CD4-positive, alpha-beta T cell (primary cell): ENCODE data around the gene MRPL32. TPM values are rescaled to one million over a fixed set of nuclear protein-coding genes. Genes with fewer than 3 reads are reported as not detected.

Experiments
- ATAC-seq: fragments of 200-7000 bp; cut with Tn5 transposase; one replicate; pipeline ENCODE4 v1.10.0; 2022; ENCODE audit warnings: mild to moderate bottlenecking; ENCODE audit not compliant: poor library complexity
- CTCF ChIA-PET: fragments of 350-600 bp; sonication (Branson Sonifier 250); formaldehyde crosslinking; loops from one replicate; lab custom pipeline; 2021; ENCODE audit warnings: antibody characterized with exemption, inconsistent platforms; lab: Charles Lee
- POLR2A ChIA-PET: fragments of 350-600 bp; sonication (Branson Sonifier 250); formaldehyde crosslinking; loops from one replicate; lab custom pipeline; 2021; ENCODE audit warnings: antibody characterized with exemption, inconsistent platforms; lab: Charles Lee
- DNase-seq, 14 experiments: peaks; one replicate each; pipeline ENCODE4 v3.0.0-alpha.2; 2013 to 2020; ENCODE audit warnings: mixed read lengths in 2 of 14
- H3K27ac ChIP-seq, 2 donors: one replicate each; pipeline versions ENCODE4 v1.5.1 to v1.7.0; 2013; ENCODE audit warnings: low read length in 2 of 2, low read depth in 1 of 2, mild to moderate bottlenecking in 1 of 2
- H3K27me3 ChIP-seq, 2 experiments: 1 replicate in 1 of 2; 2 replicates in 1 of 2; pipeline versions ENCODE4 v1.6.1 to v1.7.0; 2013; ENCODE audit warnings: low read length in 2 of 2, control low read depth in 1 of 2, mild to moderate bottlenecking in 1 of 2, moderate library complexity in 1 of 2; ENCODE audit not compliant: insufficient read depth in 2 of 2, control insufficient read depth in 1 of 2
- H3K36me3 ChIP-seq: one replicate; pipeline ENCODE4 v1.6.1; 2013; ENCODE audit warnings: low read length, control low read depth; ENCODE audit not compliant: insufficient read depth
- H3K4me1 ChIP-seq: one replicate; pipeline ENCODE4 v1.6.1; 2013; ENCODE audit warnings: low read length, control low read depth; ENCODE audit not compliant: insufficient read depth
- H3K4me3 ChIP-seq: one replicate; pipeline ENCODE4 v1.5.1; 2013; ENCODE audit warnings: mild to moderate bottlenecking, low read length, moderate library complexity
- H3K9me3 ChIP-seq, 2 experiments: 1 replicate in 1 of 2; 2 replicates in 1 of 2; pipeline versions ENCODE4 v1.6.1 to v1.7.0; 2013; ENCODE audit warnings: low read length in 2 of 2, mild to moderate bottlenecking in 2 of 2, control low read depth in 1 of 2, moderate library complexity in 1 of 2; ENCODE audit not compliant: control insufficient read depth in 1 of 2, insufficient read depth in 1 of 2
- H3K27ac Mint-ChIP-seq: one replicate; pipeline ENCODE4 v1.8.0; 2020; ENCODE audit warnings: mixed read lengths
- H3K27me3 Mint-ChIP-seq: one replicate; pipeline ENCODE4 v1.8.0; 2021; ENCODE audit warnings: mixed read lengths
- H3K36me3 Mint-ChIP-seq: one replicate; pipeline ENCODE4 v1.8.0; 2021; ENCODE audit warnings: low read depth, mixed read lengths
- H3K4me1 Mint-ChIP-seq: one replicate; pipeline ENCODE4 v1.8.0; 2021; ENCODE audit warnings: low read depth, mixed read lengths
- H3K4me3 Mint-ChIP-seq: one replicate; pipeline ENCODE4 v1.8.0; 2020; ENCODE audit warnings: mild to moderate bottlenecking, mixed read lengths
- H3K9me3 Mint-ChIP-seq: one replicate; pipeline ENCODE4 v1.8.0; 2020; ENCODE audit warnings: mixed read lengths
- intact Hi-C, 2 experiments: fragments of 100-400 bp; cut with DNase I in 1 of 2; cut with micrococcal nuclease in 1 of 2; formaldehyde crosslinking; loops; one replicate each; pipeline versions ENCODE4 v1.15.1 to v1.9.0; 2023 to 2025; cut with DNase I, micrococcal nuclease
- total RNA-seq, 174 experiments: library from RNA in 2 of 174; stranded (reverse) in 2 of 174; gene quantifications; one replicate each; pipeline ENCODE4 v1.2.3 and lab custom pipeline; 2021 to 2026
- TF ChIP-seq, protein P1 (sequence below): fragments of 200-600 bp; IDR thresholded peaks from one replicate; pipeline ENCODE4 v1.8.0; 2022; ENCODE audit warnings: antibody characterized with exemption, mild to moderate bottlenecking

MRPL32 gene
- total RNA-seq, 2 experiments from 2014 or later = 57.1 to 60.7 TPM

GRCh38 chr7:42978496-42978895 lies 46.3 kb downstream of the MRPL32 start:
- ATAC-seq = no peak
- TF ChIP-seq, protein P1, sequence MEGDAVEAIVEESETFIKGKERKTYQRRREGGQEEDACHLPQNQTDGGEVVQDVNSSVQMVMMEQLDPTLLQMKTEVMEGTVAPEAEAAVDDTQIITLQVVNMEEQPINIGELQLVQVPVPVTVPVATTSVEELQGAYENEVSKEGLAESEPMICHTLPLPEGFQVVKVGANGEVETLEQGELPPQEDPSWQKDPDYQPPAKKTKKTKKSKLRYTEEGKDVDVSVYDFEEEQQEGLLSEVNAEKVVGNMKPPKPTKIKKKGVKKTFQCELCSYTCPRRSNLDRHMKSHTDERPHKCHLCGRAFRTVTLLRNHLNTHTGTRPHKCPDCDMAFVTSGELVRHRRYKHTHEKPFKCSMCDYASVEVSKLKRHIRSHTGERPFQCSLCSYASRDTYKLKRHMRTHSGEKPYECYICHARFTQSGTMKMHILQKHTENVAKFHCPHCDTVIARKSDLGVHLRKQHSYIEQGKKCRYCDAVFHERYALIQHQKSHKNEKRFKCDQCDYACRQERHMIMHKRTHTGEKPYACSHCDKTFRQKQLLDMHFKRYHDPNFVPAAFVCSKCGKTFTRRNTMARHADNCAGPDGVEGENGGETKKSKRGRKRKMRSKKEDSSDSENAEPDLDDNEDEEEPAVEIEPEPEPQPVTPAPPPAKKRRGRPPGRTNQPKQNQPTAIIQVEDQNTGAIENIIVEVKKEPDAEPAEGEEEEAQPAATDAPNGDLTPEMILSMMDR = no peak
- POLR2A ChIA-PET = no interaction called here
- no peak for DNase-seq
- H3K4me3 ChIP-seq = no peak overlapping the region
- intact Hi-C loops = no loop called here
- no peak overlapping the region for H3K4me3 Mint-ChIP-seq
- H3K4me1 Mint-ChIP-seq = no peaks in the 10 kb centered on the region
- H3K4me1 ChIP-seq = no peaks in the 10 kb centered on the region
- peaks cover 51% of the 10 kb centered on the region for H3K27me3 Mint-ChIP-seq
- H3K9me3 ChIP-seq = no peaks in the 10 kb centered on the region
- H3K27ac ChIP-seq = no peak overlapping the region
- no peaks in the 10 kb centered on the region for H3K36me3 Mint-ChIP-seq
- no peaks in the 10 kb centered on the region for H3K36me3 ChIP-seq
- H3K27ac Mint-ChIP-seq = no peak overlapping the region
- H3K9me3 Mint-ChIP-seq = no peaks in the 10 kb centered on the region
- no peaks in the 10 kb centered on the region for H3K27me3 ChIP-seq
- CTCF ChIA-PET = interaction anchor here (1.0 kb wide), 1 partner anchor 14 kb away, joined by 3 read pairs; no protein-coding TSS in a partner anchor

- no peaks in the 10 kb centered on the region for H3K27me3 ChIP-seq
These were observed 47.9 kb downstream of the MRPL32 start for GRCh38 chr7:42980084-42980483.

GRCh38 chr7:42980514-42980913 lies 48.3 kb downstream of the MRPL32 start:
- ChIA-PET CTCF (no interaction called here), POLR2A (no interaction called here)
- TF ChIP-seq, protein P1 = no peak
- Mint-ChIP-seq H3K9me3 (no peaks in the 10 kb centered on the region), H3K36me3 (no peaks in the 10 kb centered on the region), H3K4me1 (no peaks in the 10 kb centered on the region), H3K4me3 (no peak overlapping the region), H3K27ac (no peak overlapping the region), H3K27me3 (peaks cover 39% of the 10 kb centered on the region)
- Histone ChIP-seq H3K27me3 (no peaks in the 10 kb centered on the region), H3K4me1 (no peaks in the 10 kb centered on the region), H3K36me3 (no peaks in the 10 kb centered on the region), H3K4me3 (no peak overlapping the region), H3K27ac (no peak overlapping the region), H3K9me3 (no peaks in the 10 kb centered on the region)
- no peak for ATAC-seq
- no peak for DNase-seq
- intact Hi-C loops = no loop called here

More at GRCh38 chr7:42980084-42980483, 47.9 kb downstream of the MRPL32 start:
- intact Hi-C loops = no loop called here
- ATAC-seq (no peak), DNase-seq (no peak)
- H3K27ac ChIP-seq = no peak overlapping the region
- no peaks in the 10 kb centered on the region for H3K4me1 Mint-ChIP-seq
- no peaks in the 10 kb centered on the region for H3K36me3 ChIP-seq
- H3K9me3 Mint-ChIP-seq = no peaks in the 10 kb centered on the region
- H3K4me3 Mint-ChIP-seq = no peak overlapping the region
- POLR2A ChIA-PET = no interaction called here
- TF ChIP-seq, protein P1 = no peak
- CTCF ChIA-PET = no interaction called here
- no peak overlapping the region for H3K27ac Mint-ChIP-seq
- no peak overlapping the region for H3K4me3 ChIP-seq
- no peaks in the 10 kb centered on the region for H3K36me3 Mint-ChIP-seq
- peaks cover 42% of the 10 kb centered on the region for H3K27me3 Mint-ChIP-seq
- H3K4me1 ChIP-seq = no peaks in the 10 kb centered on the region
- no peaks in the 10 kb centered on the region for H3K9me3 ChIP-seq
